Endothelial cell of umbilical vein (primary cell): ENCODE measurements around the gene LGI4. TPM values are rescaled to one million over a fixed set of nuclear protein-coding genes. Genes with fewer than 3 reads are reported as not detected.

Source experiments
- BruUV-seq: library from RNA; stranded (reverse); fragments of 400-500 nt; replicated peaks from 2 replicates; lab custom pipeline; 2021; lab: Mats Ljungman, UMichigan
- CTCF ChIA-PET: fragments of 300-600, 350-600 bp; sonication (Branson Sonifier 250); formaldehyde crosslinking; loops from one replicate; lab custom pipeline; 2021; ENCODE audit warnings: antibody characterized with exemption, inconsistent platforms; lab: Charles Lee
- POLR2A ChIA-PET: fragments of 300-600, 350-600 bp; sonication (Branson Sonifier 250); formaldehyde crosslinking; loops from one replicate; lab custom pipeline; 2021; ENCODE audit warnings: antibody characterized with exemption, inconsistent platforms; lab: Charles Lee
- DNase-seq: peaks from one replicate; pipeline ENCODE4 v3.0.0-alpha.2; 2011; ENCODE audit warnings: low read depth, low spot score
- FAIRE-seq: peaks from 2 replicates; lab custom pipeline; 2011; peaks lifted over from hg19 to GRCh38; lab: Jason Lieb, UNC
- H2AFZ ChIP-seq: 2 replicates; pipeline ENCODE4 v1.6.0; 2012; ENCODE audit warnings: low read depth, low read length, control low read depth, inconsistent platforms
- H3K27ac ChIP-seq: 2 replicates; pipeline ENCODE4 v1.5.1; 2011; ENCODE audit warnings: low read depth, mild to moderate bottlenecking, control low read depth, low read length, moderate library complexity; ENCODE audit not compliant: insufficient read depth
- H3K27me3 ChIP-seq, 2 experiments: 2 replicates each; pipeline versions ENCODE4 v1.6.0 to v1.6.1; 2011; ENCODE audit warnings: low read length in 2 of 2, mixed read lengths in 1 of 2; ENCODE audit not compliant: control insufficient read depth in 2 of 2, insufficient read depth in 2 of 2
- H3K36me3 ChIP-seq, 2 experiments: 2 replicates in 1 of 2; 3 replicates in 1 of 2; pipeline ENCODE4 v1.5.1; 2011; ENCODE audit warnings: low read length in 2 of 2, mild to moderate bottlenecking in 1 of 2, moderate library complexity in 1 of 2; ENCODE audit not compliant: control insufficient read depth in 2 of 2, insufficient read depth in 2 of 2; ENCODE audit errors: extremely low read depth in 1 of 2
- H3K4me1 ChIP-seq: 3 replicates; pipeline ENCODE4 v1.5.1; 2011; ENCODE audit warnings: mild to moderate bottlenecking, low read length; ENCODE audit not compliant: control insufficient read depth, insufficient read depth; ENCODE audit errors: extremely low read depth
- H3K4me2 ChIP-seq: 2 replicates; pipeline ENCODE4 v1.6.1; 2011; ENCODE audit warnings: low read length, control low read depth, mixed read lengths; ENCODE audit not compliant: insufficient read depth
- H3K4me3 ChIP-seq, 3 experiments: fragments of 200-600 bp in 1 of 3; sonication (generic), shearing (Covaris generic) in 1 of 3; replicated peaks in 1 of 3; 2 replicates each; pipeline ENCODE4 v1.5.1; 2011 to 2016; ENCODE audit warnings: control low read depth in 3 of 3, low read length in 3 of 3, mild to moderate bottlenecking in 2 of 3, inconsistent platforms in 1 of 3, low read depth in 1 of 3, moderate library complexity in 1 of 3; ENCODE audit not compliant: insufficient read depth in 1 of 3
- H3K79me2 ChIP-seq: 2 replicates; pipeline ENCODE4 v1.6.0; 2012; ENCODE audit warnings: low read length, inconsistent platforms; ENCODE audit not compliant: control insufficient read depth, insufficient read depth
- H3K9ac ChIP-seq: replicated peaks from 2 replicates; pipeline ENCODE3; 2011; ENCODE audit warnings: low read length, control low read depth; ENCODE audit not compliant: insufficient read depth; ENCODE audit errors: extremely low read depth
- H3K9me1 ChIP-seq: replicated peaks from 3 replicates; pipeline ENCODE4 v1.6.0; 2011; ENCODE audit warnings: mild to moderate bottlenecking, low read length; ENCODE audit not compliant: control insufficient read depth, insufficient read depth; ENCODE audit errors: extremely low read depth
- H3K9me3 ChIP-seq: replicated peaks from 2 replicates; pipeline ENCODE4 v1.5.1; 2012; ENCODE audit warnings: low read length, inconsistent platforms; ENCODE audit not compliant: control insufficient read depth, insufficient read depth
- H4K20me1 ChIP-seq: replicated peaks from 2 replicates; pipeline ENCODE3; 2011; ENCODE audit warnings: mild to moderate bottlenecking, low read length; ENCODE audit not compliant: control insufficient read depth, insufficient read depth; ENCODE audit errors: extremely low read depth
- CTCF ChIP-seq, 2 donors: IDR thresholded peaks; 1 replicate in 1 of 2; 2 replicates in 1 of 2; pipeline ENCODE4 v1.5.1; 2011; ENCODE audit warnings: low read length in 2 of 2, mild to moderate bottlenecking in 2 of 2, moderate library complexity in 2 of 2, control low read depth in 1 of 2, inconsistent platforms in 1 of 2, low read depth in 1 of 2; ENCODE audit not compliant: insufficient read depth in 1 of 2; ENCODE audit errors: extremely low read depth in 1 of 2
- EZH2 ChIP-seq: IDR thresholded peaks from 2 replicates; pipeline ENCODE4 v1.6.1; 2012; ENCODE audit warnings: borderline replicate concordance, low read depth, mild to moderate bottlenecking, moderate library complexity, low read length, inconsistent platforms; ENCODE audit not compliant: severe bottlenecking
- FOS ChIP-seq: IDR thresholded peaks from 2 replicates; pipeline ENCODE4 v1.6.1; 2011; ENCODE audit warnings: mild to moderate bottlenecking, low read length, moderate library complexity, borderline replicate concordance; ENCODE audit not compliant: insufficient read depth
- GATA2 ChIP-seq: IDR thresholded peaks from 2 replicates; pipeline ENCODE4 v1.7.0; 2011; ENCODE audit warnings: low read depth, mild to moderate bottlenecking, moderate library complexity, mixed read lengths, low read length; ENCODE audit not compliant: insufficient read length, insufficient read depth
- JUN ChIP-seq: IDR thresholded peaks from 2 replicates; pipeline ENCODE4 v1.6.1; 2011; ENCODE audit warnings: borderline replicate concordance, low read depth; ENCODE audit not compliant: insufficient read length, insufficient read depth
- MAX ChIP-seq: IDR thresholded peaks from 2 replicates; pipeline ENCODE4 v1.6.1; 2011; ENCODE audit not compliant: insufficient read depth, insufficient read length
- MYC ChIP-seq: IDR thresholded peaks from one replicate; pipeline ENCODE4 v1.6.1; 2011; ENCODE audit warnings: mild to moderate bottlenecking, low read depth, low read length
- POLR2A ChIP-seq: IDR thresholded peaks from 2 replicates; pipeline ENCODE4 v1.6.1; 2012; ENCODE audit warnings: low read depth, mild to moderate bottlenecking, control low read depth, low read length
- POLR2AphosphoS5 ChIP-seq: IDR thresholded peaks from 2 replicates; pipeline ENCODE4 v1.6.1; 2012; ENCODE audit warnings: low read depth, mild to moderate bottlenecking, control low read depth, low read length, moderate library complexity; ENCODE audit not compliant: insufficient read depth
- dilution Hi-C: fragments of 300-500 bp; cut with MboI; formaldehyde crosslinking; loops from one replicate; pipeline ENCODE4 v1.15.0; 2019; ENCODE audit warnings: low sequenced_read_pairs; ENCODE audit not compliant: extremely low pct_ligation_motif_present
- intact Hi-C: fragments of 100-400 bp; cut with micrococcal nuclease; formaldehyde crosslinking; loops from one replicate; pipeline ENCODE4 v1.10.0; 2022
- polyA plus RNA-seq, 4 experiments: library from polyadenylated mRNA; depleted of rRNA in 3 of 4; stranded (reverse) in 3 of 4; unstranded in 1 of 4; fragments of >200 nt; gene quantifications; 2 replicates each; pipeline versions ENCODE4 v1.2.1 to v1.2.3, GENCODE V29; 2011 to 2012; ENCODE audit warnings: missing spikeins in 1 of 4
- total RNA-seq: library from RNA; stranded (reverse); gene quantifications from 2 replicates; pipeline ENCODE4 v1.2.3, GENCODE V29; 2021

Gene LGI4
- total and polyA plus RNA-seq, 2 donors (not counting 3 experiments of a cell fraction or from before 2014, with no cell fraction given), result not detected

- CTCF ChIA-PET, result interaction anchor here (0.9 to 1.9 kb wide), 5 partner anchors 8 to 55 kb away, joined by 3 to 7 read pairs (median 7); partner anchors contain the start of gene FXYD3
- Histone ChIP-seq H3K9ac (no peak overlapping the region), H3K4me1 (no peaks in the 10 kb centered on the region), H3K4me2 (no peak overlapping the region), H3K79me2 (no peaks in the 10 kb centered on the region), H3K27me3 (no peaks in the 10 kb centered on the region), H3K9me3 (no peaks in the 10 kb centered on the region), H3K9me1 (no peaks in the 10 kb centered on the region), H3K27ac (no peak overlapping the region), H3K36me3 (no peaks in the 10 kb centered on the region), H3K4me3 (no peak overlapping the region), H2AFZ (no peak overlapping the region), H4K20me1 (no peaks in the 10 kb centered on the region)
- POLR2A ChIA-PET, result no interaction called here
- no peak for FAIRE-seq
- intact Hi-C loops, result no loop called here
- DNase-seq, result no peak
- BruUV-seq, result no TSS peak
- TF ChIP-seq MAX, result no peak
- dilution Hi-C loops, result no loop called here
Measured at GRCh38 chr19:35099155-35099896, 35.5 kb downstream of the LGI4 start.

GRCh38 chr19:35098413-35099049, 36.3 kb downstream of the LGI4 start:
- no peak for TF ChIP-seq MYC
- TF ChIP-seq JUN, result no peak
- TF ChIP-seq CTCF (IDR thresholded peaks at IDR 0.05; ENCODE audit: extremely low read depth in 1 of 2, insufficient read depth in 1 of 2, low read depth in 1 of 2, low read length in 2 of 2), result no peak
- TF ChIP-seq MAX, result no peak
- TF ChIP-seq POLR2AphosphoS5, result no peak
- TF ChIP-seq GATA2, result no peak
- no peak for TF ChIP-seq POLR2A
- no peak for TF ChIP-seq EZH2
- no peak for TF ChIP-seq FOS
- no peaks in the 10 kb centered on the region for H3K36me3 ChIP-seq
- no peak overlapping the region for H3K27ac ChIP-seq
- intact Hi-C loops (no loop called here), dilution Hi-C loops (no loop called here)
- H3K79me2 ChIP-seq, result no peaks in the 10 kb centered on the region
- no peaks in the 10 kb centered on the region for H3K9me1 ChIP-seq
- no peak overlapping the region for H3K4me2 ChIP-seq
- H3K9me3 ChIP-seq, result no peaks in the 10 kb centered on the region
- ChIA-PET CTCF (interaction anchor here (0.9 to 1.6 kb wide), 3 partner anchors 17 to 54 kb away, joined by 3 to 7 read pairs (median 7); partner anchors contain the start of gene FXYD3), POLR2A (no interaction called here)
- DNase-seq (no peak), FAIRE-seq (no peak)
- no peaks in the 10 kb centered on the region for H4K20me1 ChIP-seq
- no peak overlapping the region for H3K9ac ChIP-seq
- BruUV-seq, result no TSS peak
- H3K4me1 ChIP-seq, result no peaks in the 10 kb centered on the region
- H3K4me3 ChIP-seq, result no peak overlapping the region
- H2AFZ ChIP-seq, result no peak overlapping the region
- H3K27me3 ChIP-seq, result no peaks in the 10 kb centered on the region
